GM15510 (cell line): ENCODE results near the gene WDR70.

ENCODE experiments used
- POLR2A ChIP-seq: IDR thresholded peaks from 3 replicates; pipeline ENCODE4 v1.6.1; 2011; ENCODE audit warnings: borderline replicate concordance; ENCODE audit not compliant: insufficient read length; ENCODE audit errors: extremely low read depth

The WDR70 gene

DNA sequence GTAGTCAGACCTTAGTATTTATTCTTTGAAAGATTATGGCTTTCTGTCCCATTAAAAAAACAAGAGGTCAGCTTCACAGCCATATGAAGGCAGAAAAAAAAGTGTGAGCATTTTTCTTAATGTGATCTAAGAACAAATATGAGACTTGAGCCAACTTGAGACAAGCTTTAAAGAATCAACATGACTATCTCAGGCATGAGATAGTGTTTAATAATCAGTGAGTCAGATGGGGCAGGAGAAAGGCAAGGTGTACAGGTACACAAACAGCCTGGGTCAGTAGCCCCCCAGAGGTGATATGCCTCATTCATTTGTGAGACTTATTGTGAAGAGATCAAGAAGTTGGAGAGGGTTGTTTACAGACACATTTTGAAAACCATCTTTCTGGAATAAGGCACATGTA, 377.1 kb downstream of the WDR70 start:
- TF ChIP-seq POLR2A = no peak

DNA sequence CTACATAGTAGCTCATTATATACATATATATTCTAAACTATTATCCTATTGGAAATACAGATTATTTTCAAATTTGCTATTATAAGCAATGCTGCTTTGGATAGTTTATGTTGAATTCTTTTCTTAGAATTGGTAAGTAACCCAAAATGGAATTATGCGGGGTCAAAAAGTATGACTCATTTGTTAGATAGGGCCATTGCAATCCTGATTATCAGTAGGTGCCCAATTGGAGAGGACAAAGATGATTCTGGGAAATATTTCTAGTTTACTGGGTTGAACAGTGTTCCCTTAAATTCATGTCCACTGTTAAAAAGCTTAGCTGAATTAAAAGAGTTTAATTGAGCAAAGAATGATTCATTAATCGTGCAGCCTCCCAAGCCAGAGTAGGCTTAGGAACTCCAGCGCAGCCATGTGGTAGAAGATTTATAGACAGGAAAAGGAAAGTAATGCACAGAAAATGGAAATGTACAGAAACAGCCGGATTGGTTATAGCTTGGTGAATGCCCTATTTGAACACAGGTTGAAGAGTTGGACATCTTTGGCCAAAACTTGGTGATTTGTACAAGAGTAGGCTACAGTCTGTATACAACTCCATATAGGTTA, 379.0 kb downstream of the WDR70 start:
- no peak for TF ChIP-seq POLR2A

DNA sequence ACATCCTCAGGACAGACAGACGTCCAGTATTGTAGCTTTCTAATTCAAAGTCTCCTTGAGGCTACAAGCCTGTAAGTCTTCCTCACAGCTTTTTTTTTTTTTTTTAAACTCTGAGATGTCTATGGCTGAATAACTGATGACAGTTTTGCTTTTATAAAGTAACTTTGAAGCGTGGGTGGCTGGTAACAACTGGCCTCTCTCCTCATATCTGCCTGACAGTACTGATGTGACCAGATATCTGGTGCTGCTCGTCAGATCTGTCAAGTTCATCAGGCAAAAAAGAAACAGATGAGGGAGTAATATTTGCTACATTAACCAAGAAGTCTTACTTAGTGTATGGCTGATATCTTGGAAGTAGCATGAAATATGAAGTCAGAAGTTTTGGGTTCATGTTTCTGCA, 388.1 kb downstream of the WDR70 start:
- no peak for TF ChIP-seq POLR2A

DNA sequence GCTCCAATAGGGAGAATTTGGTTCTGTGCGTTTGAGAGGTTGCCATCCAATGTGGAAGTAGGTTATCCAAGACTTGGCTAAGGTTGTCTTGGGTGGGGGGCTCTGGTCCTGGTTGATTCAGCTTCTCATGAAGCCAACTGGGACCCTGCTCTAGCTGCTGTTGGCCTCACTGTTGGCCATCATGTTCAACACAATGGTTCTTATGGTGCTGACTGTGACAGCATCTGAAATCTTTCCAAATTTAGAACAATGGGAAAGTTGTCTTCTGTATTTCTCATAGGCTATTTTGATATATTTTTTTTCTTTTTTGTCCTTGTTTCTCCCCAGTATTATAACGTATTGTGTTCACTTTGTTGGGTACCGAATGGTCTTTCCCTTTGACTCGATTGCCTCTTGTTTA, 388.8 kb downstream of the WDR70 start:
- no peak for TF ChIP-seq POLR2A

DNA sequence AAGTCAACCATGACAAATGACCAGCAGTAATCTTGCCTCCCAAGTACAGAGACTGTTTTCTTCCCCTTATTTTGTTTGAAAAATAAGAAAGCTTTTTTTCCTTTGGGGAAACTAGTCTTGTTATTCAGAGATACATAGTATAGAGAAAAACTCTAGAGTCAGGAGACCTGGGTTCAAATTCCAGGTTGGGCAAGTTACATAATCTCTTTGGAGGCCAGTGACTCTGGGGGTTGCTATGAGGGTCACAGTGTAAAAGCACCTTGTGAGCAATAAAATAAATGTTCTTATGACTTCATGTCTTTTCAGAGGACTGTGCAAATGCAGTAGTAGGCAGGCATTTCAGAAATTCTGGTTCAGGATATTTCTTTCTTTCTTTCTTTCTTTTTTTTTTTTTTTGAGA, 389.3 kb downstream of the WDR70 start:
- no peak for TF ChIP-seq POLR2A

DNA sequence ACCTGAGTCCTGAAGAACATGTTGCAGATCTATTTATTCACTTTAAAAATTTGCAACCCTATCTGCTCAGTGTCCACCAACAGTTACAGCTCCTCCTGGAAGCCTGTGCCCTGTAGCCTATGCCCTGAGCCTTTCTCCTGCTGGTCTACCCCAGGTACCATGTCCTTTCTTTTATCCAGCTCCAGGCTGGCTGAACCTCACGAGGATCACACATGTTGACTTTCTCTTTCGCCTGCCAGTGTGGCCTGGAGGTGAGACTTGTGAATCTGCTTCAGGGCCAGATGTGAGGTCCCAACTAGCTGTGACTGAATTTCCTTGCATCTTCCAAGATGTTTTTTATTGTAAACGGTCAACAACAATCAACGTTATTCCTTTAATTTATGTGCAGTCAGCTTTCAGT, 390.0 kb downstream of the WDR70 start:
- no peak for TF ChIP-seq POLR2A

DNA sequence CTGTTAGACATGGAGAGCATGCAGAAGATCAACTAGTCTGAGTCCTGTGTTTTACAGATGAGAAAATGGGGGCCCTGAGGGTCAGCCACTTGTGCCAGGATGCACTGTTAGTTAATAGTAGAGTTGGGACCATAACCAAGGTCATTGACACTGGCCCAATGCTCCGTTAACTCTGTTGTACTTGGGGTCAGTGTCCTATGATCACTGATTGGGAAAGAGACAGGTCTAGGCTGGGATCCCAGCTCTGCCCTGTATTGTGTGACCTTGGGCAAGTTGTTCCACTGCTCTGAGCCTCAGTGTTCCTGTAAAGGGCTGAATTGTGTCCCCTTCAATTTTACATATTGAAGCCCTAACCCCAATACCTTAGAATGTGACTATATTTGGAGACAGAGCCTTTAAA, 390.7 kb downstream of the WDR70 start:
- no peak for TF ChIP-seq POLR2A

DNA sequence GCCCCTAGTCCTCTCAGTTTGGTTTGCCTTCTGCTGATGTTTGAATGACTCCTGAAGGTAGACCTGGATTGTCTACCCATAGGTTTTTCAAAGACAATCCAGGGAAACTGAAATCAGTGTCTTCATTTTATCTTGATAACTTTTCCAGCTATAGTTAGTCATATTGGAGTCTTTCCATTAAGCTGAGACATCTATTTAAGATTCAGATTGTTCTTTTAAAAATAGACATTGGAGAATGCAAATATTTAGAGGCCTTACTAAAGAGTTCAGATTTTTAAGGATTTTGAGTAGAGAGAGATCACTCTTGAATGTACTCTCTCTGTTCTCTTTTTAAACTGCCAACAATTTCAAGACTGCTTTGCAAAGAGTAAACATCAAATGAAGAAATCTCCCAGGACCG, 391.7 kb downstream of the WDR70 start:
- TF ChIP-seq POLR2A = no peak

DNA sequence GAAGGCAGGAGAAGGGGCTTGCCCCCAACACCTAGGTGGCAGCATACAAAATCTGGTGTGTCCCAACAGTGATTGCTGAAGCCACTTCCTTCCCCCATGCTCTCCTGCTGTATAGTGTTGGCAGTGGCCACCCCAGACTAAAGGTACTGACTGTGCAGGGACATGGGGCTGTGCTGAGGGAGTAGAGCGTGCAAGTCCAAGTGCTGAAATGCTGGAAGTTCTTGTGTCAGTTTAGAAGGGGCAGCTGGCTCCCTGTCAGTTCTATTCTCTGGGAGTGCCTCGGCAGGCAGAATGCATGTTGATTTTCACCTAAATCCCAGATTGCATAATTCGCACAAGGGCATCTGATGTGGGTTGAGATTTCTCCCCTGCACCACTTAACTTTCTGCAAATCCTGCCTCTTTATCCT, 392.1 kb downstream of the WDR70 start:
- TF ChIP-seq POLR2A = no peak

DNA sequence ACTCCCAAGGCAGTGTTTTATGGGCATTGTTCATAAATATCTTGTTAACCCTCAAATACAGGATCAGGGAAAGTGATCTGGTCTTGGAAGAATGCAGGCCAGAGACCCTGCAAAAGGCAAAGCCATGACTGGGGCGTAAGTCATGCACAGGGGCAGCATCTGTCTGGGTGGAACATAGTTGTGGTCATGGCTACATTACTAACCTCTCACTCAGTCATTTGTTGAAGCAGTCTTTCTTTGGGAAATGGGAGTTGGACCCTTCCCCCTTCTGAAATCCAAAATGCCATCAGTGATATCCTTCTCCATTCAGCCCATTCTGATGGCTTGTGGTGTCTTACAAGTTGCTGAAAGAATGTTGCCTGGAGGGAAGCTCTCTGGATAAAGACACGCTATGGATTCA, 392.6 kb downstream of the WDR70 start:
- no peak for TF ChIP-seq POLR2A

DNA sequence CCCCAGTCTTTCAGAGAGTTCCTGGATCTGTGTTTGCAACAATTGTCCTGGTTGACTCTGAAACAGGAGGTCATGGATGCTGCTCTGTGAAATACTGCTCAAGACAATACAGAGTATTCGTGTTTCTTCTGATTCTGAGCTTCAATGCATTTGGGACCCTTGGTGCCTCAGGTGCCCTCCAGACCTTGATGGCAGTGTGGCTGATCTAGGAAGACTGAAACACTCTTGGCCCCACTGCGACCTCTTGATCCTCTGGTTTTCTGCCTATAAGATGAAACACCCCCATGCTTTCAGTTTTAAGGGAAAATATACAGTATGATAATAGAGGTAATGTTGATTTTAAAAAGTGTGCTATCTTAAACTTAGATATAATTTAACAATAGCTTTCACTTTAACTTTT, 393.1 kb downstream of the WDR70 start:
- TF ChIP-seq POLR2A = no peak

DNA sequence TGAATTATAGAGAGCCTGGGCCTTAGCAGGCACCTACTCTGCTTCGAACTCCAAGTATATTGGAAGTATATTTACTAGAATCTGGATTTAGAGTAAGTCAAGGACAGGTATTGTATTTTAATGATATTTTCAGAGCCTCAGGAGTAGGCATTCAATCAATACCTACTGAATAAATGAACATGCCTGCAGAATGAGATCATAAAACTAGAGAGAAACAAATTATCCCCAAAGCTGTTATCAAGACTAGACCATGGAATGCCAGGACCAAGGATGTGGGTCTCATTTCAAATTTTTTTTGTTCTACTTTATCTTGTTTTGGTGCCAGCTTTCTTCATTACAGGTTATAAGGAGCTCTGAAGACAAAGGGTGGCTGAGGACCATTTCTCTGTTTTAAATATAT, 394.7 kb downstream of the WDR70 start:
- no peak for TF ChIP-seq POLR2A

DNA sequence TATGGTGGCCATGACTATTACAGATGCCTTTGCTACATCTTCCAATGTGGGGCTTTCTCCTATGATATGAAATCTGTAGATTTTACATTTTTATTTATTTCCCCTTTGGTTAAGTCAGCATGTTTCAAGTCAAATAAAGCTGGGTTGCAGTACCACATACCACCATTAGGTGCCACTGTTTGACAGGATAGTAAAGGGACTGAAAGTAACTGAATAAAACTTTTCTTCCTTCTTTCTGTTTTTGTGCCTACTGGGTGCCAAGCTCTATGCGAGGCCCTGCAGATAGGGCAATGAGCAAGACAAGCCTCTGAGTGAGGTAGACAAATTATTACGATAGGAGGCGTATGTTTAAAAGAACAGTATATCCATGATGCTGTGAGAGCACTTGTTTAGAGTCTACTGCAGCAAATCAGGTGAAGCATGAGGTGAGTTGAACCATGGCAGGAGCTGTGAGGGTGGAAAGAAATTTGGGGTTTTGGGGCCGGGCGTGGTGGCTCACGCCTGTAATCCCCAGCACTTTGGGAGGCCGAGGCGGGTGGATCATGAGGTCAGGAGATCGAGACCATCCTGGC, 395.9 kb downstream of the WDR70 start:
- no peak for TF ChIP-seq POLR2A

DNA sequence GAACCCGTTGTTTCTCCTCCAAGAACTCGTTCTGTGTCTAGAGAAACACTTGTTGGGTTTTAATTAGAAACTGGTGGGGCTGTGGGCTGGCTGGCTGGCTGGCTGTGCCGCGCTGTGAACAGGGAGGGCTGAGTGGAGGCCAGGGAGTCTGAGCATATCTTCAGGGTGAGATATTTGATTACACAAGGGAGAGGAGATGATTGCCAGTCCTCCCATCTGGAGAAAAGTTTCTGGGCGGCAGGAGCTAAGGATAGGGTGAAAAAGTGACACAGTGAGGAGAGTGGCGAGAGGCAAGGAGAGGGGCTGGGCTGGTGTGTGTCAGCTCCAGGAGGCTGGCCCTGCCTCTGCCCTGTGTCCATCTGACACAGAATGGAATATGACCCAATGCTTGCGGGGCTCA, 397.7 kb downstream of the WDR70 start:
- no peak for TF ChIP-seq POLR2A

DNA sequence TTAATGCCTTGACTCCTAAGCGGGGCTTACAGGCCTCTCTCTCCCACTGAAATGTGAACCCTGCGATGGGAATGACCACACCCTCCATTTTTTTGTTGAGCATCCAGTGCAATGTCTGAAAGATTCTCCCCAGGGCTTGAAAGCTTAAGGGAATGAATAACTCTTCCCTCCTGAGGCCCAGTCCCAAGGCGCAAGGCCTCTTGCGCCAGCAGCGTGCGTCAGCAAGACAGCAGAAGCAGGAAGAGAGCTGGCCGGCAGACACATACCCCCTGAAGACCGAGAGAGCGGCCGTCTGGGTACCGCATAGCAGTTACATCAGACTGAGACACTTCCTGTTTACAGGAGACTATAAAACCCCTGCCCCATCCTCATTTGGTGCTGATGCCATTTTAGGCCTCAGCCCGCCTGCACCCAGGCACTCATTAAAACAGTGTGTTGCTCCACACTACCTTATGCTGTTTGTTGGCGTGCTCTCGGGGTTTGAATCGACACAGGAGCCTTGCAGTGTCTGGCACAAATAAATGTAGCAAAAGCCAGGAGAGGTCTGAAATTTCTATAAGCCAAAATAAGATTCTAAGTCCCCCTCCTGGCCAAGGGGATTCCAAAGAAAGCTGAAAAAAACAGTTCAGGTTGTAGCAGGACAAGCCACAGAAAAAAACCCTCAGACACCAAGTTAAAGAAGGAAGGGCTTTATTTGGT, 398.5 kb downstream of the WDR70 start:
- TF ChIP-seq POLR2A = no peak

DNA sequence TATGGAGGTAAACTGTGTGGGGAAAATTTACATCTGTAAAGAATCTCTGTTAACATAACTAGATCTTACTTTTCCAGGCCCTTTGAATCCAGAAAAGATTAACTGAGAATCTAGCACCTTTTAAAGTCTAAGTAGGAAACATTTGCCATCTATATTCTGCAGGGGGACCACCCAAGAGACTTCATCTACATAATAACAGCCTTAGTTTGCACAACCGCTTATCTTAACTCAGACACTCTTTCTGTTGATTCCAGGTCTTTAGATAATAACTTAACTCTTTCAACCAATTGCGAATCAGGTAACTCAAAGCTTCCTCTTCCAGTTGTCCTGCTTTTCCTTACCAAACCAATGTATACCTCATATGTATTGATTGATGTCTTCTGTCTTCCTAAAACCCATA, 407.3 kb downstream of the WDR70 start:
- no peak for TF ChIP-seq POLR2A
